Hepatocyte (in vitro differentiated cells): ENCODE measurements around the gene VPS52. TPM values are rescaled to one million over a fixed set of nuclear protein-coding genes. Genes with fewer than 3 reads are reported as not detected.
"Not testable (repeated sequence)": the region's sequence is repeated elsewhere in the genome, so short reads cannot be mapped to it uniquely, and the experiment has no call there.

ENCODE experiments used
- DNase-seq: peaks from one replicate; pipeline ENCODE4 v3.0.0-alpha.2; 2016; ENCODE audit warnings: low spot score
- H2AFZ ChIP-seq: fragments of 200-600 bp; sonication (generic); 2 replicates; pipeline ENCODE4 v1.6.0; 2016; ENCODE audit warnings: antibody characterized with exemption, mild to moderate bottlenecking
- H3K27ac ChIP-seq: fragments of 200-600 bp; sonication (generic); 2 replicates; pipeline ENCODE4 v1.5.1; 2016; ENCODE audit warnings: mild to moderate bottlenecking
- H3K27me3 ChIP-seq: fragments of 200-600 bp; sonication (generic); 2 replicates; pipeline ENCODE4 v1.6.1; 2016
- H3K36me3 ChIP-seq: fragments of 200-600 bp; sonication (generic); replicated peaks from 2 replicates; pipeline ENCODE4 v1.5.1; 2016; ENCODE audit warnings: low read depth; ENCODE audit not compliant: insufficient read depth
- H3K4me1 ChIP-seq: fragments of 200-600 bp; sonication (generic); 2 replicates; pipeline ENCODE4 v1.5.1; 2016; ENCODE audit warnings: mild to moderate bottlenecking, moderate library complexity; ENCODE audit not compliant: insufficient read depth
- H3K4me2 ChIP-seq: fragments of 200-600 bp; sonication (generic); 2 replicates; pipeline ENCODE4 v1.6.0; 2016
- H3K4me3 ChIP-seq: fragments of 200-600 bp; sonication (generic); 2 replicates; pipeline ENCODE4 v1.5.1; 2016; ENCODE audit warnings: mild to moderate bottlenecking
- H3K79me2 ChIP-seq: fragments of 200-600 bp; sonication (generic); 2 replicates; pipeline ENCODE4 v1.6.0; 2017; ENCODE audit warnings: mild to moderate bottlenecking
- H3K9me2 ChIP-seq: fragments of 200-600 bp; sonication (generic); replicated peaks from 2 replicates; pipeline ENCODE4 v1.6.0; 2017; ENCODE audit warnings: mild to moderate bottlenecking; ENCODE audit not compliant: insufficient read depth
- H3K9me3 ChIP-seq: fragments of 200-600 bp; sonication (generic); 2 replicates; pipeline ENCODE4 v1.5.1; 2016; ENCODE audit warnings: low read depth, mild to moderate bottlenecking
- H4K20me1 ChIP-seq: fragments of 200-600 bp; sonication (generic); 2 replicates; pipeline ENCODE4 v1.6.0; 2016; ENCODE audit warnings: mild to moderate bottlenecking; ENCODE audit not compliant: insufficient read depth, poor library complexity, severe bottlenecking
- CTCF ChIP-seq: fragments of 200-600 bp; sonication (generic); IDR thresholded peaks from 2 replicates; pipeline ENCODE4 v1.5.1; 2016; ENCODE audit warnings: antibody characterized with exemption, mild to moderate bottlenecking; ENCODE audit not compliant: poor library complexity
- EZH2 ChIP-seq: fragments of 200-600 bp; sonication (generic); IDR thresholded peaks from 2 replicates; pipeline ENCODE4 v1.6.1; 2016; ENCODE audit warnings: antibody characterized with exemption, mild to moderate bottlenecking, borderline replicate concordance
- EZH2phosphoT487 ChIP-seq: fragments of 200-600 bp; sonication (generic); IDR thresholded peaks from one replicate; pipeline ENCODE4 v1.6.1; 2018; ENCODE audit warnings: antibody characterized with exemption, mild to moderate bottlenecking, low read depth, moderate library complexity; ENCODE audit not compliant: unreplicated experiment, severe bottlenecking
- WGBS: methylation state at CpG from one replicate; pipeline ENCODE4 v1.1.6; 2016; ENCODE audit warnings: low lambda C conversion rate; ENCODE audit errors: missing lambda C conversion rate; 5-methylcytosine and 5-hydroxymethylcytosine counted together
- polyA plus RNA-seq: library from polyadenylated mRNA; unstranded; fragments of >200 nt; fragmentation: Nextera tagmentation; extraction: Ambion mirVana; gene quantifications from 2 replicates; pipeline ENCODE4 v1.2.1, GENCODE V29; 2016
- total RNA-seq: library from RNA; depleted of rRNA; stranded (reverse); fragments of >200 nt; gene quantifications from 2 replicates; pipeline ENCODE4 v1.2.3, GENCODE V29; 2014

VPS52 gene
- total and polyA plus RNA-seq, 2 experiments from 2014 or later = 42.5 to 43.2 TPM

- Histone ChIP-seq H2AFZ (no peak overlapping the region), H3K27ac (no peak overlapping the region), H3K4me2 (no peak overlapping the region), H3K4me1 (no peaks in the 10 kb centered on the region), H4K20me1 (no peaks in the 10 kb centered on the region), H3K4me3 (no peak overlapping the region), H3K79me2 (no peaks in the 10 kb centered on the region), H3K9me3 (no peaks in the 10 kb centered on the region), H3K27me3 (peaks cover 7% of the 10 kb centered on the region), H3K36me3 (no peaks in the 10 kb centered on the region), H3K9me2 (no peaks in the 10 kb centered on the region)
- WGBS = 84% methylated on average over 2 of the region's 2 CpGs
- no peak for TF ChIP-seq EZH2phosphoT487
- no peak for TF ChIP-seq CTCF
- TF ChIP-seq EZH2 = no peak
- DNase-seq = no peak
Observed at GRCh38 chr6:33237741-33238140, 33.9 kb downstream of the VPS52 start.

GRCh38 chr6:33236852-33237251 is 34.8 kb downstream of the VPS52 start:
- no peak overlapping the region for H3K4me3 ChIP-seq
- H3K27ac ChIP-seq = no peak overlapping the region
- no peaks in the 10 kb centered on the region for H3K9me2 ChIP-seq
- no peaks in the 10 kb centered on the region for H3K79me2 ChIP-seq
- no peaks in the 10 kb centered on the region for H3K4me1 ChIP-seq
- no peaks in the 10 kb centered on the region for H3K36me3 ChIP-seq
- 93% methylated on average over 6 of the region's 6 CpGs for WGBS
- DNase-seq = no peak
- no peak overlapping the region for H3K4me2 ChIP-seq
- no peaks in the 10 kb centered on the region for H3K9me3 ChIP-seq
- H3K27me3 ChIP-seq = peaks cover 3% of the 10 kb centered on the region
- H2AFZ ChIP-seq = no peak overlapping the region
- TF ChIP-seq CTCF (no peak), EZH2 (no peak), EZH2phosphoT487 (no peak)
- H4K20me1 ChIP-seq = no peaks in the 10 kb centered on the region

GRCh38 chr6:33236328-33236727 is 35.3 kb downstream of the VPS52 start:
- Histone ChIP-seq H3K9me3 (no peaks in the 10 kb centered on the region), H3K9me2 (no peaks in the 10 kb centered on the region), H3K36me3 (no peaks in the 10 kb centered on the region), H3K27me3 (peaks cover 3% of the 10 kb centered on the region), H3K4me3 (no peak overlapping the region), H4K20me1 (no peaks in the 10 kb centered on the region), H3K27ac (no peak overlapping the region), H3K4me2 (no peak overlapping the region), H2AFZ (no peak overlapping the region), H3K4me1 (no peaks in the 10 kb centered on the region), H3K79me2 (no peaks in the 10 kb centered on the region)
- TF ChIP-seq EZH2 = no peak
- no peak for DNase-seq

- Histone ChIP-seq H3K27me3 (peaks cover 2% of the 10 kb centered on the region), H2AFZ (no peak overlapping the region), H3K27ac (no peak overlapping the region), H3K79me2 (no peaks in the 10 kb centered on the region), H3K9me2 (no peaks in the 10 kb centered on the region), H3K4me1 (no peaks in the 10 kb centered on the region), H3K36me3 (no peaks in the 10 kb centered on the region), H3K9me3 (no peaks in the 10 kb centered on the region), H3K4me3 (no peak overlapping the region), H3K4me2 (no peak overlapping the region), H4K20me1 (no peaks in the 10 kb centered on the region)
- no peak for TF ChIP-seq CTCF
- TF ChIP-seq EZH2 = no peak
- TF ChIP-seq EZH2phosphoT487 = no peak
- 15% methylated on average over 6 of the region's 6 CpGs for WGBS
- no peak for DNase-seq
Observed at GRCh38 chr6:33235221-33235634, 36.4 kb downstream of the VPS52 start.

- not testable (repeated sequence) for H3K4me2 ChIP-seq, H3K27ac ChIP-seq, H3K4me3 ChIP-seq, H3K9me2 ChIP-seq, H4K20me1 ChIP-seq, H3K4me1 ChIP-seq, H3K36me3 ChIP-seq, H2AFZ ChIP-seq, H3K9me3 ChIP-seq, H3K79me2 ChIP-seq, DNase-seq
- WGBS = 28% methylated on average over 14 of the region's 14 CpGs
- H3K27me3 ChIP-seq = peaks cover 26% of the 10 kb centered on the region
Observed at GRCh38 chr6:33226503-33227120, 45.1 kb downstream of the VPS52 start.
